Duodenal mucosa (tissue), 2 donors: Measurements from ENCODE around the gene SCAMP4.

Experiments
- H3K27ac ChIP-seq: one replicate; pipeline ENCODE4 v1.7.0; 2013; ENCODE audit warnings: low read depth, low read length
- H3K27me3 ChIP-seq, 2 donors: one replicate each; pipeline ENCODE4 v1.7.0; 2013; ENCODE audit warnings: low read length in 2 of 2, control low read depth in 1 of 2; ENCODE audit not compliant: insufficient read depth in 2 of 2, control insufficient read depth in 1 of 2
- H3K36me3 ChIP-seq, 2 donors: one replicate each; pipeline ENCODE4 v1.7.0; 2013; ENCODE audit warnings: low read length in 2 of 2, control low read depth in 1 of 2; ENCODE audit not compliant: insufficient read depth in 2 of 2, control insufficient read depth in 1 of 2
- H3K4me1 ChIP-seq, 2 donors: one replicate each; pipeline ENCODE4 v1.7.0; 2013; ENCODE audit warnings: low read length in 2 of 2, control low read depth in 1 of 2; ENCODE audit not compliant: insufficient read depth in 2 of 2, control insufficient read depth in 1 of 2
- H3K4me3 ChIP-seq, 2 donors: one replicate each; pipeline ENCODE4 v1.7.0; 2013; ENCODE audit warnings: low read length in 2 of 2, low read depth in 1 of 2
- H3K9ac ChIP-seq, 2 donors: one replicate each; pipeline ENCODE4 v1.7.0; 2013; ENCODE audit warnings: low read length in 2 of 2, low read depth in 1 of 2
- H3K9me3 ChIP-seq, 2 donors: one replicate each; pipeline ENCODE4 v1.7.0; 2013; ENCODE audit warnings: low read length in 2 of 2, control low read depth in 1 of 2; ENCODE audit not compliant: control insufficient read depth in 1 of 2

SCAMP4 gene

GRCh38 chr19:1954532-1954933 is 49.3 kb downstream of the SCAMP4 start:
- Histone ChIP-seq H3K9ac (no peak overlapping the region), H3K4me3 (no peak overlapping the region), H3K36me3 (peaks cover 0 to 21% of the 10 kb centered on the region in 2 donors), H3K27me3 (no peaks in the 10 kb centered on the region), H3K27ac (no peak overlapping the region), H3K9me3 (no peaks in the 10 kb centered on the region), H3K4me1 (no peaks in the 10 kb centered on the region)

- H3K9me3 ChIP-seq, result no peaks in the 10 kb centered on the region
- H3K4me1 ChIP-seq, result no peaks in the 10 kb centered on the region
- no peak overlapping the region for H3K4me3 ChIP-seq
- H3K9ac ChIP-seq, result no peak overlapping the region
- no peak overlapping the region for H3K27ac ChIP-seq
- H3K36me3 ChIP-seq, result peaks cover 0 to 18% of the 10 kb centered on the region in 2 donors
- no peaks in the 10 kb centered on the region for H3K27me3 ChIP-seq
Observed at GRCh38 chr19:1955171-1956121, 50.2 kb downstream of the SCAMP4 start.

GRCh38 chr19:1956122-1956494 is 50.9 kb downstream of the SCAMP4 start:
- Histone ChIP-seq H3K4me1 (no peaks in the 10 kb centered on the region), H3K9ac (no peak overlapping the region), H3K27ac (no peak overlapping the region), H3K4me3 (no peak overlapping the region), H3K27me3 (no peaks in the 10 kb centered on the region), H3K9me3 (no peaks in the 10 kb centered on the region), H3K36me3 (peaks cover 0 to 18% of the 10 kb centered on the region in 2 donors)

GRCh38 chr19:1956868-1957492 is 51.8 kb downstream of the SCAMP4 start:
- Histone ChIP-seq H3K4me1 (no peaks in the 10 kb centered on the region), H3K4me3 (no peak overlapping the region), H3K9me3 (no peaks in the 10 kb centered on the region), H3K27me3 (no peaks in the 10 kb centered on the region), H3K9ac (no peak overlapping the region), H3K27ac (no peak overlapping the region), H3K36me3 (peaks cover 0 to 17% of the 10 kb centered on the region in 2 donors)

GRCh38 chr19:1957562-1958248 is 52.5 kb downstream of the SCAMP4 start:
- no peak overlapping the region for H3K27ac ChIP-seq

GRCh38 chr19:1959928-1960589 is 54.9 kb downstream of the SCAMP4 start:
- Histone ChIP-seq H3K36me3 (peaks cover 0 to 10% of the 10 kb centered on the region in 2 donors), H3K27me3 (no peaks in the 10 kb centered on the region), H3K27ac (no peak overlapping the region)

More at GRCh38 chr19:1957562-1958248, 52.5 kb downstream of the SCAMP4 start:
- Histone ChIP-seq H3K36me3 (peaks cover 0 to 16% of the 10 kb centered on the region in 2 donors), H3K27me3 (no peaks in the 10 kb centered on the region), H3K9me3 (no peaks in the 10 kb centered on the region), H3K9ac (no peak overlapping the region), H3K4me1 (no peaks in the 10 kb centered on the region), H3K4me3 (no peak overlapping the region)

GRCh38 chr19:1961000-1961883 is 56.0 kb downstream of the SCAMP4 start:
- H3K36me3 ChIP-seq, result peaks cover 0 to 10% of the 10 kb centered on the region in 2 donors
- no peaks in the 10 kb centered on the region for H3K27me3 ChIP-seq
- H3K27ac ChIP-seq, result no peak overlapping the region
- no peaks in the 10 kb centered on the region for H3K4me1 ChIP-seq
- no peak overlapping the region for H3K4me3 ChIP-seq
- H3K9me3 ChIP-seq, result no peaks in the 10 kb centered on the region
- no peak overlapping the region for H3K9ac ChIP-seq

More at GRCh38 chr19:1959928-1960589, 54.9 kb downstream of the SCAMP4 start:
- Histone ChIP-seq H3K9me3 (no peaks in the 10 kb centered on the region), H3K9ac (no peak overlapping the region), H3K4me1 (no peaks in the 10 kb centered on the region), H3K4me3 (no peak overlapping the region)

GRCh38 chr19:1962674-1963073 is 57.5 kb downstream of the SCAMP4 start:
- H3K27me3 ChIP-seq, result no peaks in the 10 kb centered on the region
- no peak overlapping the region for H3K27ac ChIP-seq
- no peak overlapping the region for H3K9ac ChIP-seq
- no peak overlapping the region for H3K4me3 ChIP-seq
- H3K9me3 ChIP-seq, result no peaks in the 10 kb centered on the region
- H3K36me3 ChIP-seq, result peaks cover 0 to 9% of the 10 kb centered on the region in 2 donors
- H3K4me1 ChIP-seq, result no peaks in the 10 kb centered on the region

- no peak overlapping the region for H3K9ac ChIP-seq
- no peaks in the 10 kb centered on the region for H3K9me3 ChIP-seq
- H3K27me3 ChIP-seq, result no peaks in the 10 kb centered on the region
- no peak overlapping the region for H3K27ac ChIP-seq
- H3K4me1 ChIP-seq, result no peaks in the 10 kb centered on the region
- H3K36me3 ChIP-seq, result peaks cover 0 to 32% of the 10 kb centered on the region in 2 donors
- no peak overlapping the region for H3K4me3 ChIP-seq
Observed at GRCh38 chr19:1967087-1967608, 61.9 kb downstream of the SCAMP4 start.
